NCI-H2029 treated with DMSO at 0.1 percent for 48 hours (cell line): ENCODE results near the gene RALGPS1.

Experiments used
- DNase-seq: peaks from one replicate; lab custom pipeline; 2025; lab: John Stamatoyannopoulos, UW

RALGPS1 gene, protein sequence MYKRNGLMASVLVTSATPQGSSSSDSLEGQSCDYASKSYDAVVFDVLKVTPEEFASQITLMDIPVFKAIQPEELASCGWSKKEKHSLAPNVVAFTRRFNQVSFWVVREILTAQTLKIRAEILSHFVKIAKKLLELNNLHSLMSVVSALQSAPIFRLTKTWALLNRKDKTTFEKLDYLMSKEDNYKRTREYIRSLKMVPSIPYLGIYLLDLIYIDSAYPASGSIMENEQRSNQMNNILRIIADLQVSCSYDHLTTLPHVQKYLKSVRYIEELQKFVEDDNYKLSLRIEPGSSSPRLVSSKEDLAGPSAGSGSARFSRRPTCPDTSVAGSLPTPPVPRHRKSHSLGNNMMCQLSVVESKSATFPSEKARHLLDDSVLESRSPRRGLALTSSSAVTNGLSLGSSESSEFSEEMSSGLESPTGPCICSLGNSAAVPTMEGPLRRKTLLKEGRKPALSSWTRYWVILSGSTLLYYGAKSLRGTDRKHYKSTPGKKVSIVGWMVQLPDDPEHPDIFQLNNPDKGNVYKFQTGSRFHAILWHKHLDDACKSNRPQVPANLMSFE

DNA sequence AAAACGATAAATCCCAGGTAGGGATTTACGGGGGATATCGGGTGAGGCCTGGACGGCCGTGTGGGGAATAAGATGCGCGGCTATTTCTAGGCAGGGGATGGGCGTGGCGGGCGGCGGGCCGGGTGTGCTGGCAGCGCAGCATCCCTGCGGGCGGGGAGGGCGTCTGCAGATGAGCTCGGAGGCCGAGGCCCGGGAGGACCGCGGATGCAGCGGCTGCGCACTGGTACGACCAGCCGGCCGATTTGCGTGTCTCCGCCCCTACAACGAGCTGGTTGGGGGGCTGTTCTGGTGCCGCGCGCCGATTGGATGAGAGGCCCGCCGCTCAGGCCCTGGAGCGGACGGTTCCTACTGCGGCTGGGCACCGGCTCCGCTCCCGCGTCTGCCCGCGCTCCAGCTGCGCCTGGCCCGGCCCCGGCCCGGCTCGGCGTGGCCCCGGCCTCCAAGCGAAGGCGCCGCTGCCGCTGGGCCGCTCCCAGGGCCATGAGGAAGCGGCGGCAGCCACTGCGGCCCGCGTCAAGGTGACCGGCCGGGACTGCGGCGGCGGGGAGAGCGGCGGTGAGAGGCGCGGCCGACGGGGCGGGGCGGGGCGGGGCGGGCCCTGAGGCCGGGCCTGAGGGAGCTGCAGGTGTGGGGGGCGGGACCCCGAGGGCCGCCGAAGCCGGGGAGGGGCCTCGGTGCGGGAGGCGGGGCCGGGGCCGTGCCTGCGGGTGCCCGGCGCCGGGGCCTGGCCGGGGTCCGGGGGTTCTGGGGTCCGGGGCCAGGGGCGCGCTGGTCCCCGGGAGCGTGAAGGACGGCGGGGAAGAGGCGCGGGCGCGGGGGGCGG, at the start of gene RALGPS1:
TSS of gene RALGPS1 (plus strand) at position 325 of the 823 bp plus-strand sequence. CDS start 47,508 bp downstream, outside the sequence.
- DNase-seq, result peak; percentile 78

DNA sequence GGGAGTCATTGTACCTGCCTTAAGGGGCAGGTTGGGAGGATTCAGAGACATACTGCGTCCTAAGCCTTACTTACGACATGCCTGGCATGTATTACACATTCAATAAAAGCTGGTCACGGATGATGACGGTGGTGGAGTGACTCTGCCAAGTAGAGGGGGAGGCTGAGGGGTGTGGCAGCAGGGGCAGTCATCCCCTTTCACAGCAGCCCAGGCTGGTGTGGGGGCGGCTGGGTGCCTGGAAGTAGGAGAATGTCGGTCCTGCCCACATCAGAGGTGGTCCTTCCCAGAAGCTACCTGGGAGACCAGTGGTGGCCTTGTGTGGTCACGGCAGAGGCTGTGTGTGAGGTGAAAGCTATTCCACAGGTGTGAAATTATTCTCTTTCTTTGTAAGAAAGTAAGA, 45.2 kb upstream of the RALGPS1 start:
- no peak for DNase-seq

DNA sequence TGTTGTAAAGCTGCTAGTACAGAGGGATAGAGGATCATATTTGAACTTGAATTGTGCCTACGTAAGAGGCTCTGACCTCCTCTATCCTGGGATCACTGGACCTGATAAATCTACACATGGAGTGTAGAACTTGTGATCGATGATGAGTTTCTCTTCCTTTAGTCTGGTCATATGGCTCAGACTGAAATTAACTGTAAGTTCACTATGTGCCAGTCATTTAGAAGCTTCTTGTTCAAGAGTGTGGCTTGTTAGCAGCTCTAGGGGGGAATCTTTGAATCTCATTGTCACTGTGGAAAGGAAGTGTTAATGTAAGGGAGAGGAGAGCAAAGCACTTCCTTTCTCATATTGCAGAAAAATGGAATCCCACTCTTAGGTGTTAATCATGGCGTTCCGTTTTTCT, 42.1 kb upstream of the RALGPS1 start:
- DNase-seq, result no peak

DNA sequence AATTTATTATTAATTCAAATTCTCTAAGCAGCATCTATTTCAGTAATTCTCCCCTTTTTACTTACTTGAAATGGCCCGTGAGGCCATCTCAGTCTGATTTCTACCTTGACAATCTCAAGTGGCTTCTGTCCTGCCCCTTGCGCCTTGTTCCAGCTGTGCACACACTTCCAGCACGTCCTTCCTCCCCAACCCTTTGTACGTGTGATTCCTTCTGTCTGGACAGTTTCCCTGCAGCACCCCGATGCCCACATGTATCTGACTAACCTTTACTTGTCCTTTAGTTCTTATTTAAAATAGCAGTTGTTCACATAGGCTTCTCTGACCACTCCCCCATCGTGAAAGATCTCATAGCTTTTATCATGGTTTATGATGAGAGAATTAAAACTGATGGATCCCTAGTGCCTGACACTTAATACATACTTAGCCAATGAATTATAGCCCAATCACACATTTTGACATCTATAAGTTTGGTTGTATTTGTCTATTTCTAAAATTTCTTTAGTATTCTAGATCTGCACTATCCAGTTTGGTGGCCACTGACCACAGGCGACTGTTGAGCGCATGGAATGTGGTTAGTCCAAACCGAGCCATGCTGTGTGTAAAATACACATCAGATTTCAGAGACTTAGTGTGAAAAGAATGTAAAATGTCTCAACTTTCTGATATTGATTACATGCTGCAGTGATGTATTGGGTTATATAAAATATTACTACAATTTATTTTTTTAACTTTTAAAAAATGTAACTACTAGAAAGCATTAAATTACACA, 39.9 kb upstream of the RALGPS1 start:
- peak; percentile 25 for DNase-seq

DNA sequence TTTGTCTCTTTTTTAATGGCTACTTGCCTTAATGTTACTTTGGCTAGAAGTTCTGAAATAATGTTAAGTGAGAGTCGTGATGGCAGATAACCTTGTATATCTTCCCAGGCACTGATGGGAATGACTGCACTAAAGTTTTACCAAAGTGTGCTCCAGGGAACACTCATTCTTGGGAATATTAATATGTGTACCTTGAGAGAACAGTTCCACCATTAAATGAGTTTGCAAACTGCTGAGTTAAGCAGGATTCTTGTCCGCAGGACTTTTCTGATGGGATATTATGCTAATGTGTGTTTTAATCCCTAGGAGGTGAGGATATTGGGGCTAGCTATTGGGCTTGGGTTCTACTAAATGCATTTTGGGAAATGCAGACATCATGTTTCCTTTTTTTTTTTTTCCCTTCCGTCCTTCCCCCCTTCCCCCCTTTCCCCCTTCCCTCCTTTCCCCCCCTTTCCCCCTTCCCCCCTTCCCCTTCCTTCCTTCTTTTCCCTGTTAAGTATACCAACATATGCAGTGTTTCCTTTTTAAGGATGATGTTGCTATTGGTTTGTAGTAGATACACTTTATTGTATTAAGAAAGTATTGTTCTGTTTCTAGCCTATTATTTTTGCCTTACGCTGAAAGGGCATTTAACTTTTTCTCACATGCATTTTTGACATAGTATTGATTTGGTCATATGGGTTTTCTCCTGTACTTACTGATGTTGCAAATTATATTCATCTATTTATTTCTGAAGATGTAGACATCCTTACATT, 38.6 kb upstream of the RALGPS1 start:
- DNase-seq, result no peak

DNA sequence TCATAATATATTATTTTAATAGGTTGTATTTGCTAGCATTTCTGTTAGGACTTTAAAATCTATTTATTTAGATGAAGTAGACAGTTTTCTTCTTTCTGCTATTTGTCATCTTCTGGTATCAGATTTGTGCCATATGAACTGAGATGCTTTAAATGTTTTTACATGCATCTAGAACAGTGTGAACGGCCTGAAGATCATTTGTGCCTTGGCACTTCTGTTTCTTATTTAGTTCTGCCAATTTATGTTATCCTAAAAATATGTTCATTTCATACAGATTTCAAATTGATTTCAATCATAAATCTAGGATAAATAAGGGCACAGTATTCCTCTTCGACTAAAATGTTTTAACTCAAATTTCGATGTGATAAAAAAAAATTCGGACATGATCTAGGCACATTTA, 38.1 kb upstream of the RALGPS1 start:
- DNase-seq, result no peak

DNA sequence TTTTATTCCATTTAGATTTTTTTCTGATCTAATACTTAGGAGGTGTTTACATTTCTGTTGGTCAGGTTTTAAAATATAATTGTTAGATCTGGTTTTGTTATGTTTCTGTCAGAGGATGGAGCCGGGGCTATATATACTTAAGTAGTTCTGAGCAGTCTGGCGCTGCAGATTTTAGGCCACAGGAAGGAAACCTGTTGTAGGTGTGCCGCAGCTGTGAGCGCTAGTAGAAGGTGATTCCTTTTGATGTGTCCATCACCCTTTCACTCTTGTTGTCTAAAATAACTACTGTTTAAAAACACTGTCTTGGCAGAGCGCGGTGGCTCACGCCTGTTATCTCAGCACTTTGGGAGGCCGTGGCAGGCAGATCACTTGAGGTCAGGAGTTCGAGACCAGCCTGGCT, 37.2 kb upstream of the RALGPS1 start:
- no peak for DNase-seq

DNA sequence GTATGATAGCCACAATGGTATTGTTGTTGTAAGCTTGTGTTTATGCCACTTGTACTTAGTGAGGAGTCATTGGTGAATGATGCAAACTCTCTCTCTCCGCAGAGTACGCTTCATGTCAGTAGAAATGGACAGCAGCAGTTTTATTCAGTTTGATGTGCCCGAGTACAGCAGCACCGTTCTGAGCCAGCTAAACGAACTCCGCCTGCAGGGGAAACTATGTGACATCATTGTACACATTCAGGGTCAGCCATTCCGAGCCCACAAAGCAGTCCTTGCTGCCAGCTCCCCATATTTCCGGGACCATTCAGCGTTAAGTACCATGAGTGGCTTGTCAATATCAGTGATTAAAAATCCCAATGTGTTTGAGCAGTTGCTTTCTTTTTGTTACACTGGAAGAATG, 35.3 kb upstream of the RALGPS1 start:
- no peak for DNase-seq

DNA sequence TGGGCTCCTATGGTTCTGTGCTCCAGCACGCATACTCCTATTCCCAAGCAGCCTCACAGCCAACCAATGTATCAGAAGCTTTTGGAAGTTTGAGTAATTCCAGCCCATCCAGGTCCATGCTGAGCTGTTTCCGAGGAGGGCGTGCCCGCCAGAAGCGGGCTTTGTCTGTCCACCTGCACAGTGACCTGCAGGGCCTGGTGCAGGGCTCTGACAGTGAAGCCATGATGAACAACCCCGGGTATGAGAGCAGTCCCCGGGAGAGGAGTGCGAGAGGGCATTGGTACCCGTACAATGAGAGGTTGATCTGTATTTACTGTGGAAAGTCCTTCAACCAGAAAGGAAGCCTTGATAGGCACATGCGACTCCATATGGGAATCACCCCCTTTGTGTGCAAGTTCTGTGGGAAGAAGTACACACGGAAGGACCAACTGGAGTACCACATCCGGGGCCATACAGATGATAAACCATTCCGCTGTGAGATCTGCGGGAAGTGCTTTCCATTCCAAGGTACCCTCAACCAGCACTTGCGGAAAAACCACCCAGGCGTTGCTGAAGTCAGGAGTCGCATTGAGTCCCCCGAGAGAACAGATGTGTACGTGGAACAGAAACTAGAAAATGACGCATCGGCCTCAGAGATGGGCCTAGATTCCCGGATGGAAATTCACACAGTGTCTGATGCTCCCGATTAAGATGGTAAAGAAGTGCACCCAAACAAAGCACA, 34.2 kb upstream of the RALGPS1 start:
- no peak for DNase-seq

DNA sequence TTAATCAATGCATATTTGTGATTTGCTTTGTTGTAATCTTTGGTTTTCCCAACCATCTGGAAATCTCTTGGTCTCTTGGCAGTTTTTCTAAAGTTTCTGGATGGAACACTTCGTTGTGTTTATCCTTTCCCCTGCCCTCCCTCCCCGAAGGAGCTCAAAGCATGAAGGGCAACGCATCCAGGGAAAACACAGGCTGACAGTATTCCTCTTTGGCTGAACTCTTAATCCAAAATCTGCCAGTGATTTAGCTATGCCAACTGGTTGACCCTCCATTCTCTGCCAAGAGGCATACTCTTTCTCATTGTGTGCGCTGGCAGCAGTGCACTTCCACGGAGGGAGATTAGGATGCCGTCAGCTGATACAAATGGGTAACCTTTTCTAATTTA, 33.6 kb upstream of the RALGPS1 start:
- no peak for DNase-seq

DNA sequence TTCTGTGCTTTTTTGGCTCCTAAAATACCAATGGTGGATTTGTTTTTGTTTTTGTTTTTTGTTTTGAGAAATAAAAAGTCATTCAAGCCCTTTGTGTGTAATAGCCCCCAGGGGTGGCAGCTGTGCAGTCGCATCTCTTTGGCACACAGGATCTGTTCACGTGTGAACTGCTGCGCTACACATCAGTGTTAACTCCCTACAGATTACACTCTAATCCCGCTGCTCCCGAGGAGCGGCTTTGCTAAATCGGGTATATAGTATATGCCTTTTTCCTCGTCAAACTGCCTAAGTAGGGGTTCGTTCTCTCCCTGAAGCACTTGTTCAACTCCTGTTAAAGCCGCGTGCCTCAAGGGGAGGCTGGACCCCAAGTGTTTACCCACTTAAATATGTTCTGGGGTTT, 31.8 kb upstream of the RALGPS1 start:
- DNase-seq, result no peak

DNA sequence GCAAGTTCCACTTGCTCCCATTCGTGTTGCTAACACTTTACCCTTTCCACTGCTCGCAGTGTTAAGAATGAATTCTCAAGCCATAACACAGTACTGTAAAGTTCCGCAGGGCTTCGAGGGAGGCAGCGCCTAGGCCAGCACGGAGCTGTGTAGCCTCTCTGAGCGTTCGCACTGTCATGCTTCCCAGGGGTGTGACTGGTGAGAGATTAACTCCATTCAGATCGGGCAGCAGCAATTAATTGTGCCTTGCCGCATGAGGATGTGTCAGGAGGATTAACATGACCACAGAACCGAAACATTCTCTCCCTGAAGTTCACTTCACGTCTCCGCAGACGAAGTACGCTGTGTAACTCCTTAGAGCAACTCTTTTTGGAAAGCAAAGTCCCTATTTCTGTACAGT, 30.9 kb upstream of the RALGPS1 start:
- DNase-seq, result no peak

DNA sequence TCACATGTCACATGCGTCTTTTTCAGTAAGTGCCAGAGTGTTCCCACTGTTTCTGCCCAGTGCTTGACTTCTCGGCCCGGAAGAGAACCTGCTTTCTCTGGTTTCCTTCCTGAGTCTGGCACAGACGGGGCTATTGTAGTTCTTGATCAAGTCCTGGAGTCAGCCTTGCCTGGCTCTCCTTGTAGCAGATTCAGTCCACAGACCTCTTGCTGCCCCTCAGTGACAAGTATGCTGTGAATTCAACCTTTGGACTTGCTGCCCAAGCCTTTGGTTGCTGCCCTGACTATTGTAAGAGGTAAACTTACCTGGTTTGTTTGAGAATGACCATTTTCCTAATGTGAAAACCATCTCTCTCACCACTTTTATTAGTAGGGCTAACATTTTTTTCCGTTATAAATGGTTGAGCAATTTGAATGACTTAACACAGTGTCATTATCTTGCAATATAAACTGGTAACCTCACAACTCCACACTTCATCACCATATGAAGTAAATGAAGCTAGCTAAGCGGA, 29.4 kb upstream of the RALGPS1 start:
- no peak for DNase-seq

DNA sequence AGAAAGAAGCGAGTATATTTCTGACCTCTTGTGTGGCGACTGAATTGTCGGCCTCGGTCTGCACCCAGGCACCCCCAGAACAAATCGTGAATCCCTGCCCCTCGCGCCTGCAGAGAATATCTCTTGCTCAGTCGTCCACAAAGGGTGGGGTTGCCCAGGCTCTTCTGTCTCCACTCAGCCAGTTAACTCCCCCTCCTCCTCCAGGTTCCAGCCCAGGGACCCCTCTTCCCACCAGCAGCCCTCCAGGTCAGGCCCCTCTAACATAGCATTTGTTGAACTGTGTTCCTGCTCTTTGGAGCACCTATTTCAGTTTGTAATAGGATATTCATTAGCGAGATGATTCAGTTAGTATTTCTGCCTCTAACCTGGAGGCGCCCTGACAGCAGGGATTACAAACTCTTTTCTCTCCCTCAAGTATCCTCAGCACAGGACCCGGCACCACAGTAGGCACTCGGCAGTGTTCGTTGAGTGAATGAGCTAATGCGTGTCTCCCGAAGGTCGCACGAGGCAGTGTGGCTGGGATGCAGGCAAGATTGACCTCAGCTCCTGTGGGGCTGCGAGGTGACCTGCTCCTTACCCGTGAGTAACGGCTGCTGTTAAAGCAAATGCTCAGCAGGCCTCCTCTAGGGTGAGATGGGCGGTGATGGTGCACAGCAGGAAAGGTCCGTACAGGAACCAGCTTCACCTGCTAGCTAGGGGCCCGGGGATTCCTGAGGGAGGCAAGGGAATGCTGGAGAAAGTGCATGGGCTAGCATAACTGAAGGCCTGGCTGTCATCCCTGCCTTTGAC, 28.4 kb upstream of the RALGPS1 start:
- no peak for DNase-seq

DNA sequence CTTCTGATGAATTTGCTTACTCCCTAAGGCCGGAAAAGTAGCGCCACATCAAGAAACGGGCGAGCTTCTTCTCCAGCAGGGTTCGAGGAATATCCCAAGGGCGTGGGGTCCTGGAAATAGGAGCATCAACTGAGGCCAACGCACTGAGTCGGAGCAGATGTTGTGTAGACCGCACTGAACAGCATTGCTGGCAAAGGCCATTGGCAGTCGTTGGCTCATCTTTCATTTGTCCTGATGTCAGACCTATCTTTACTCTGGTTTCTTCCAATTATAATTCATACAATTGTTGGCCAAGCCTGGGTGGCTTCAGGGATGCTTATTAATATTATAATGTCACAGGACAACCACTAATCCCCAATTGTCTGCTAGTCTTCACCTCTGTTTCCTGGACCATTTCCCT, 27.7 kb upstream of the RALGPS1 start:
- no peak for DNase-seq

DNA sequence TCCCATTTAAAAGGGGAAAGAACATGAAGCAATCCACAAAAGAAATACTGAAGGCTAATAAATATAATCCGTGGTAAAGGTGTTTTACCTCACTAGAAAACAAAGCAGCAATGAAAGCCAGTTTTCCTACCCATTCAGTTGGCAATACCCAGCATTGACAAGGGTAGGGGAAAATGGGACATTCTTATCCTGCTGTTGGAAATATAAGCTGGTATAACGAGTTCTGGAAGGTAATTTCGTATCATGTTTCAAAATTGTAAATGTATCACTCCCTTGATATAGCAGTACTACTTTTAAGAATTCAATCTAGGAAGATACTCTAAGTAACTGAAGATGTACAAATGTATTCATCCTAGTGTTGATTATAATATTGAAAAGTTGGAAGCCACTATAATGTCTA, 22.9 kb upstream of the RALGPS1 start:
- no peak for DNase-seq

DNA sequence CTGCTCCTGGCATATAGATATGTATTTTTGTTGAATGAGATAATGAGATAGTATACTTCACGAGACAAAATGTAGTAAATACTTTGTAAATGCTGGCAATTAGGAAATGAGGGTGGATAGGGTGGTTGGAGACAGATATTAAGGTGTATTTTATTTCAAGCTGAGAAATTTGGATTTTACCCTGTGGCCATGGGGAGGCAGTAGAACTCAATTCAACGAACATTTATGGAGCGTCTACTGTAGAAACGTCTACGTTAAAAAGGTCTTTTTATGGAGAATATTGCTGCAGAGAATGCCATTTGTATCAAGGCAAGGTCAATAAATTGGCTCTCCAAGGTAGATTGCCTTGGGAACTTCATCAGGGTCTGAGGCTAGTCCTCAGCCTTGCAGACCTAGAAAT, 21.5 kb upstream of the RALGPS1 start:
- no peak for DNase-seq

DNA sequence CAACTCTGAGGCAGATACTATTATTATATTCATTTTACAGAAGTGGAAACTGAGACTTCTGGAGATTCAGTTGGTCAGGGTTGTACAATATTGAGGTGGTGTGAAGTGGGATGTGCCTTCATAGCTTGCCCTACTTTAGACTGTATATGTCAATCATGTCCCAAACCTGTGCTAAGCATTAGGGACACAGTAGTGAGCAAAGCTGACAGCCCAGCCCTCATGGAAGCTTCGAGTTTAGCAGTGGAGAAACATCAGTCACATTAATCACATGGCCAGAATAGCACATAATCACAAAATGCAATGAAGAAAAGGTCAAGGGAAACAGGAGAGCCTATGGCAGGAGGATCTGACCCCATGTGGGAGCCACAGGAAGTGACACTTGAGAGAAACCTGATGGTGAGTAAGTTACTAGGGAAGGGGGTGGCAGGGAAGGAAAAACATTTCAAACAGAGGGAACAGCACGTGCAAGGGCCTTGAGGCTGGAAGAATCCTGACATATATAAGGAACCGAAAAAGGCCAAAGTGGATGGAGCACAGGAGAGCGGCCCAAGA, 20.5 kb upstream of the RALGPS1 start:
- no peak for DNase-seq

DNA sequence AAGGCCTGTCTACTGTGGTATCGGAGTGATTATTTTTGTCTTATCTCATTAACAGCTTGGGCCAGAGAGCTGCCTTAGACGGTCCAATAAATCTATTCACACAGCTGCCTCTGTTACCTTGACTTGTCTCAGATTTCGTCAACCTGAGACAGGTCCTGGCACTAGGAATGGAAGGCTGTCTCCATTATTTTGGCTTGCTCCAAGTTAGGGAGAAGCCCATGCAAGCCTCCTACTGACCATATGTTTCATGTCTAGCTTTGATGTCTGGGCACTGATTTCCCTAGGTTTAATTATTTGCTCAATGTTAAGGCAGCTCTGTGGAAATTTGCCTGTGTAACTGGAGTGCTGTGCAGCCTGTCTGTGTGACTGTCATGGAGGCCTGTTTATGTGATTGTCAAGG, 12.4 kb upstream of the RALGPS1 start:
- DNase-seq, result no peak

DNA sequence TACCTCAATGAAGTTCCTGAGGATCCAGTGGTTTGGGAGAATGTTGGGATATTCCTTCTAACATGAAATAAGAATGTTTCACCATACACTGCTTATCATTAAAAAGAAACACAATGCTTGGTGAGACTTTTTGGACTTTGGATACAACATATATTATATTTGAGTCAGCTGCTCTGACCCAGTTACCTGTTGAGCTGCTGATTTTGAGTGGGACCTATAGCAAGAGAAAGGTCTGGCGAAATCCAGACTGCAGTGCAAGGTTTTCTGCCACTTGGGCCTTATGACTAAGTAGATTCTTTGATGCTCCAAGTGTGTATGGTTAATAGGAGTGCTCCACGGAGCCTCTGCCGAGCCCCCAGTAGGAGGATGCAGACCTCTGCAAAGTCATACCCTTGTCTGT, 10.0 kb upstream of the RALGPS1 start:
- DNase-seq, result no peak
